Measurements from ENCODE around the gene KIAA1755.
"Not testable (repeated sequence)": the region's sequence is repeated elsewhere in the genome, so short reads cannot be mapped to it uniquely, and the experiment has no call there.

The KIAA1755 gene

GRCh38 chr20:38266426-38266825 is 5.9 kb upstream of the KIAA1755 start:
- no peak for DNase-seq (ENCODE audit: low spot score)

- DNase-seq (ENCODE audit: low spot score): no peak
These were observed 2.4 kb upstream of the KIAA1755 start for GRCh38 chr20:38262931-38263330.

GRCh38 chr20:38261054-38261390 is 487 bp upstream of the KIAA1755 start:
- no peak for DNase-seq (ENCODE audit: low spot score)

GRCh38 chr20:38260025-38260377 is 534 bp downstream of the KIAA1755 start:
- DNase-seq (ENCODE audit: low spot score): no peak

GRCh38 chr20:38258545-38259215 is 1.9 kb downstream of the KIAA1755 start:
- DNase-seq (ENCODE audit: low spot score): no peak

GRCh38 chr20:38256966-38257365 is 3.6 kb downstream of the KIAA1755 start:
- DNase-seq (ENCODE audit: low spot score): no peak

- DNase-seq (ENCODE audit: low spot score): no peak
These were observed 4.5 kb downstream of the KIAA1755 start for GRCh38 chr20:38256021-38256420.

- no peak for DNase-seq (ENCODE audit: low spot score)
These were observed 5.1 kb downstream of the KIAA1755 start for GRCh38 chr20:38255393-38255792.

- DNase-seq (ENCODE audit: low spot score): not testable (repeated sequence)
These were observed 5.9 kb downstream of the KIAA1755 start for GRCh38 chr20:38254621-38255020.

- DNase-seq (ENCODE audit: low spot score): no peak
These were observed 7.0 kb downstream of the KIAA1755 start for GRCh38 chr20:38253571-38253970.

GRCh38 chr20:38252292-38253288 is 7.9 kb downstream of the KIAA1755 start:
- DNase-seq (ENCODE audit: low spot score): no peak

GRCh38 chr20:38251441-38251840 is 9.1 kb downstream of the KIAA1755 start:
- DNase-seq (ENCODE audit: low spot score): not testable (repeated sequence)

GRCh38 chr20:38250609-38251008 is 9.9 kb downstream of the KIAA1755 start:
- no peak for DNase-seq (ENCODE audit: low spot score)

GRCh38 chr20:38249536-38250310 is 10.8 kb downstream of the KIAA1755 start:
- DNase-seq (ENCODE audit: low spot score): no peak

GRCh38 chr20:38248133-38248532 is 12.4 kb downstream of the KIAA1755 start:
- no peak for DNase-seq (ENCODE audit: low spot score)

GRCh38 chr20:38247725-38248124 is 12.8 kb downstream of the KIAA1755 start:
- DNase-seq (ENCODE audit: low spot score): not testable (repeated sequence)

- no peak for DNase-seq (ENCODE audit: low spot score)
These were observed 13.4 kb downstream of the KIAA1755 start for GRCh38 chr20:38247166-38247509.

- DNase-seq (ENCODE audit: low spot score): no peak
These were observed 14.0 kb downstream of the KIAA1755 start for GRCh38 chr20:38246357-38247165.

GRCh38 chr20:38245753-38246152 is 14.8 kb downstream of the KIAA1755 start:
- no peak for DNase-seq (ENCODE audit: low spot score)

GRCh38 chr20:38243709-38244020 is 16.9 kb downstream of the KIAA1755 start:
- no peak for DNase-seq (ENCODE audit: low spot score)

- no peak for DNase-seq (ENCODE audit: low spot score)
These were observed 17.5 kb downstream of the KIAA1755 start for GRCh38 chr20:38242848-38243708.

All from CD4-positive, alpha-beta T cell treated with Interleukin-2 at 100 ng/mL for 4 hours (primary cell).